Fibroblast of lung (primary cell): ENCODE results near the gene ARHGAP6.

Source experiments
- CTCF ChIP-seq, 2 donors: IDR thresholded peaks in 1 of 2; conservative IDR thresholded peaks in 1 of 2; 1 replicate in 1 of 2; 2 replicates in 1 of 2; pipeline ENCODE4 v1.5.1; 2011 to 2012; ENCODE audit warnings: low read length in 2 of 2, control low read depth in 1 of 2, inconsistent platforms in 1 of 2, low read depth in 1 of 2, mild to moderate bottlenecking in 1 of 2
- EZH2 ChIP-seq: IDR thresholded peaks from 2 replicates; pipeline ENCODE4 v1.5.1; 2012; ENCODE audit warnings: low read length, control low read depth, mild to moderate bottlenecking; ENCODE audit errors: missing control alignments

DNA sequence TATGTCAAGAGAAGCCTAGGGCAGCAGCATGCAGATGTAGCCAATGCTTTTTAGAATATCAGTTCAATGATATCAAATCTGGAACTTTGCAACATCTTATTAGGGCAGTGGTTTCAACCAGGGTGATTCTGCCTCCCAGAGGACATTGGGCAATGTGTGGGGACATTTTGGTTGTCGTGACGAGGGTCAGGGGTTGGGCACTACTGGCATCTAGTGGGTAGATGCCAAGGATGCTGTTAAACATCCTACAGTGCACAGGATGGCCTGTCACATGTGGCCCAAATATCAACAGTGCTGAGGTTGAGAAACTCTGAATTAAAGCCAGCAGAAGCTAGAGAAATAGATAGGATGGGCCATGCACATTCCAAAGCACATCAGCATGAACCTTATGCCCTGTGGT lies 220.2 kb downstream of the ARHGAP6 start:
- TF ChIP-seq CTCF (conservative IDR thresholded peaks at IDR 0.05 in 1 of 2, IDR thresholded peaks at IDR 0.05 in 1 of 2; ENCODE audit: low read depth in 1 of 2, low read length in 2 of 2) (no peak), EZH2 (no peak)
